Measurements from ENCODE around the gene DTNA.

- TF ChIP-seq SIN3A (conservative IDR thresholded peaks at IDR 0.05 in 1 of 2, IDR thresholded peaks at IDR 0.05 in 1 of 2; ENCODE audit: low read depth in 1 of 2, low read length in 2 of 2) (no peak), POLR2A (IDR thresholded peaks at IDR 0.05; ENCODE audit: control extremely low read depth in 1 of 2, low read depth in 2 of 2, low read length in 2 of 2) (no peak), JUN (IDR thresholded peaks at IDR 0.05; ENCODE audit: low read depth, low read length) (no peak), BACH1 (IDR thresholded peaks at IDR 0.05; ENCODE audit: low read length) (no peak)
Observed at GRCh38 chr18:34752056-34752455, 42.0 kb downstream of the DTNA start.
